Measurements from ENCODE around the gene BCAP29.

Gene BCAP29, protein sequence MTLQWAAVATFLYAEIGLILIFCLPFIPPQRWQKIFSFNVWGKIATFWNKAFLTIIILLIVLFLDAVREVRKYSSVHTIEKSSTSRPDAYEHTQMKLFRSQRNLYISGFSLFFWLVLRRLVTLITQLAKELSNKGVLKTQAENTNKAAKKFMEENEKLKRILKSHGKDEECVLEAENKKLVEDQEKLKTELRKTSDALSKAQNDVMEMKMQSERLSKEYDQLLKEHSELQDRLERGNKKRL

DNA sequence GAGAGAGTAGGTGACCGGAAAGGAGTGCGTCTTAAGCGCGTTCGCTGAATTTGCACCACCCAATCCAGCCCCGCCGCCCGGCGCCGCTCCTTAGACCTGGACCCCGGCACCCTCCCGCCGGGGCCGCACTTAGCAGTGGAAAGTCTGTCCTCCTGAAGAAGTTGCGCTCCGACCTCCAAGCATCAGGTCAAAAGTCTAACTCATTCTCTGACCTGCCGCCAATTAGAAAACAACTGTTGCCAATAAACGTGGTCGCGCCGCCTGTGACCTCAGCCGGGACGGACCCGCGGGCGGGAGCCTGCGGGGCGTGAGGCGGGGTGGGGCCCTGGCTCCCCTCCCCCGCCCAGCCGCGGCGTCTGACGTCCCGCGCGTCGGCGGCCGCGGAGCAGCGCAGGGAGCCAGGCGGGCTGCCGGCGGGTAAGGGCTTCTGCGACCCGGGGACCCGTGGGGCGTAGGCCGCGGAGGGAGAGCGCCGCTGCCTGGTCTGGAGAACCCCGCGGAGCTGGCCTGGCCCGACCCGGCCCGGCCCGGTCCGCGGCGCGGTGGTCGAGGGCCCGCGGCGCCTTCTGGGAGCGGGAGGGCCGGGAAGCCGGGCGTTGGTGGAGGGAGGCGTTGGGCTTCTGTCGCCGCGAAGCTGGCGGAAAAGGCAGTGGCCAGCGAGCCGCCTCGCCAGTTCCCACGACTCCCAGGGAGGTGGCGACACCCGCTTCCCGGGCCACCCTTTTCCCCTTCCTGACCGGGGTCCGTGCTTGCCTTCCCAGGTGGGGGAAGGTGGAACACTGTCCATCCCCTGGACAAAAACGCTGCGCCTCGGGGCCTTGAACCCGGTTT lies at the start of gene BCAP29:
Gene BCAP29, plus strand, starts transcription at position 362 of the 831 bp plus-strand sequence. CDS start 527 bp downstream, outside the sequence.
- peak; percentile 70 to 98 (median 93) for DNase-seq

DNA sequence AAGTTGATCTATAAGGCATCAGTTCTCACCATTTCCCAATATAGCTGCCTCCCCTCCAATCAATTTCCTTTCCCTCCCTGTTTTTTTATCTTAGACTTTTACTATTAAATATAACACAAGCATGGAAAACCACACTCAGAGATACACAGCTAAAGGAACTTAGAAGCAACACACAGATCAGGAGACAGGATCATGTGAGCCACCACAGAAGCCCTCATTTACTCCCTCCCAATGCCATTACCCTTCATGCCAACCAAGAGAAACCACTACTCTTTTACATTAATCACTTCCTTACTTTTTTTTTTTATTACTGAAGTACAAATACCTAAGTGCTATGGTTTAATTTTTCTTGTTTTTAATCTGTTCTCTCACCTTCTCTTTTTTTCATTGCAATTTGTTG lies 49.3 kb upstream of the BCAP29 start:
- DNase-seq, result no peak

DNA sequence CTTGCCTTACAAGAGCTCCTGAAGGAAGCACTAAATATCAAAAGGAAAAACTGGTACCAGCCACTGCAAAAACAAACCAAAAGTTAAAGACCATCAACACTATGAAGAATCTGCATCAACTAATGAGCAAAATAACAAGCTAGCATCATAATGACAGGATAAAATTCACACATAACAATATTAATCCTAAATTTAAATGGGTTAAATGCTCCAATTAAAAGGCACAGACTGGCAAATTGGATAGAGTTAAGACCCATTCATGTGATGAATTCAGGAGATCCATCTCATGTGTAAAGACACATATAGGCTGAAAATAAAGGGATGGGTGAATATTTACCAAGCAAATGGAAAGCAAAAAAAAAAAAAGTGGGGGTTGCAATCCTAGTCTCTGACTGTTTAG lies 45.9 kb upstream of the BCAP29 start:
- DNase-seq, result no peak

DNA sequence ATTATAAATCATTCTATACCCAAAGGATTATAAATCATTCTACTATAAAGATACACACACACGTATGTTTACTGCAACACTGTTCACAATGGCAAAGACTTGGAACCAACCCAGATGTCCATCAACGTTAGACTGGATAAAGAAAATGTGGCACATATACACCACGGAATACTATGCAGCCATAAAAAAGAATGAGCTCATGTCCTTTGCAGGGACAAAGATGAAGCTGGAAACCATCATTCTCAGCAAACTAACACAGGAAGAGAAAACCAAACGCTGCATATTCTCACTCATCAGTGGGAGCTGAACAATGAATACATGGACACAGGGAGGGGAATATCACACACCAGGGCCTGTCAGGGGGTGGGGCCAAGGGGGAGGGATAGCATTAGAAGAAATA lies 42.8 kb upstream of the BCAP29 start:
- DNase-seq, result peak in 1 of 3 experiments; percentile 52

DNA sequence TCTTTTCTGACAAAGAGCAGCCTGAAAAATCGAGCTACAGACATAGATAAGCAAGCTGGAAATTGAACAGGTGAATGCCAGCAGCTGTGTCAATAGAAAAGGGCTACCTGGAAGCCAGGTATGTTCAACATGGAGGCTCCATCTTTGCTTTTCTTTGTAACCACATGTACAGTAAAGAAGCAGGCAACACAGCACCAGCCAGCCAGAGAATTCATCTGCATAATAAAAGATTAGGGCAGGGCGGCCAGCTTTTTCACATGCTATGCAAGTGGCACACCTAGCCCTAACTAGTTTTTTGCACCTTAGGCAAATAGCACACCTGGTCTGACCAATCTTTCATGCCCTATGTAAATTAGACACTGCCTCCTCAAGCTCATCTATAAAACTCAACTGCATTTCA lies 42.0 kb upstream of the BCAP29 start:
- DNase-seq, result peak; percentile 53 to 93 (median 74)

DNA sequence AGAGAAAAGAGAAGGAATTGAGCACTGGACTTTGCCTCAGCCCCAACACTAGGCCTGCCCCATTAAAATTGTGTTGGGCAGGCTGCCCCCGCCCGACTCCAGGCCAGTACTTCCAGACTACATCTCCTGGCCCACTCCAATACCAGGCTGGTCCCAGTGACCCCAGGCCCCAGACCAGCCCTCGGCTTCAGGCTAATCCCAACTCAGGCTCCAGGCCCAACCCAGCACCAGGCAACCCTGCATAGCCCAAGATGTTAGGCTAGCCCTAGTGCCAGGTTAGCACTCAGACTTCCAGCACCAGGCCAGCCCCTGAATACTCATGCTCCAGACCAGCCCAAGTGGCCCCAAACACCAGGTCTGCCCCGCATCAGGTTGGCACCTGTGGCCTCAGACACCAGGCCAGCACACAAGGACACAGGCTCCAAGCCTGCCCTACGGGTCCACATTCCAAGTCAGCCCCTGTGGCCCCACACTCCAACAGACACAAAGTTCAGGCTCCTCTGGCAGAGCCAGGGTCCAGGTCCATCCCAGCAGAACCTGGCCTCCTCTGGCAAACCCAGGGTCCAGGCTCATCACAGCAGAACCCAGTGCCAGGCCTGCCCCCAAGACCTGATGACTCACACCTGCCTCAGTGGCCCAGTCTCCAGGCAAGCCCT lies 36.6 kb upstream of the BCAP29 start:
- no peak for DNase-seq

DNA sequence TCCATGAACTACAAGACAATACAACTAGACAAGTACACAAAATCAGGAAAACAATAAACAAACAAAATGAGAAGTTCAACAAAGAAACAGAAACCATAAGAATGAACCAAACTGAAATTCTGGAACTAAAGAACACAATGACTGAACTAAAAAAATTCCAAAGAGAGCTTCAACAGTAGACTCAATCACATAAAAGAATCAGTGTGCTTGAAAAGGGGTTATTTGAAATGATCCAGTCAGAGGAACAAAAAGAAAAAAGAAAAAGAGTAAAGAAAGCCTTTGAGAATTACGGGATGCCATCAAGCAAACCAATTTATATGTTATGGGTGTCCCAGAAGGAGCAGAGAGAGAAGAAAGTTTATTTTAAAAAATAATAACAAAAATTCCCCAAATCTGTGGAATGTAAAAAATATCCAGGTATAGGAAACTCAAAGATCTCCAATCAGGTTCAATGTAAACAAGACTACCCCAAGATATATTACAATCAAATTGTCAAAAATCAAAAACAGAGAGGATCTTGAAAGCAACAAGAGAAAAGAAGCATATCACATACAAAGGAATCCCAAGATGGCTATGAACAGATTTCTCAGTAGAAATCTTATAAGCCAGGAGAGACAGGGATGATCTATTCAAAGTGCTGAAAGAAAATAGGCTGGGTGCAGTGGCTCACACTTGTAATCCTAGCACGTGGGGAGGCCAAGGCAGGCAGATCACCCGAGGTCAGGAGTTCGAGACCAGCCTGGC lies 35.0 kb upstream of the BCAP29 start:
- DNase-seq, result no peak

DNA sequence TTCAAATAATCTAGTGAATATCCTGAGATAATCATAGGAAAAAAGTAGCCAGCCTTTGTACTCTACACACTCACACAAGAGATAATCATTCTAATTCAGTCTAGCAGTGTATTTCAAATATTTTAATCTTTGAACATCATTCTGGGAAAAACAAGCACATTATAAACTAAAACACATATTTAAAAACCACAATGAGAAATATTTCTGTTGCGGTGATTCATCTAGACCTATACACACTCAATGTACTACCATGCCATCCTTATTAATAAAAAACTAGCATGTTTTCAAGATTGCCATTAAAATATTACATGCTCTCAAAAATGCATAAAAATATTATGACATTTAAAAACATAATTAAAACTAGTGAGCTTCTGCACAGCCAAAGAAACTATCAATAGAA lies 28.1 kb upstream of the BCAP29 start:
- no peak for DNase-seq

DNA sequence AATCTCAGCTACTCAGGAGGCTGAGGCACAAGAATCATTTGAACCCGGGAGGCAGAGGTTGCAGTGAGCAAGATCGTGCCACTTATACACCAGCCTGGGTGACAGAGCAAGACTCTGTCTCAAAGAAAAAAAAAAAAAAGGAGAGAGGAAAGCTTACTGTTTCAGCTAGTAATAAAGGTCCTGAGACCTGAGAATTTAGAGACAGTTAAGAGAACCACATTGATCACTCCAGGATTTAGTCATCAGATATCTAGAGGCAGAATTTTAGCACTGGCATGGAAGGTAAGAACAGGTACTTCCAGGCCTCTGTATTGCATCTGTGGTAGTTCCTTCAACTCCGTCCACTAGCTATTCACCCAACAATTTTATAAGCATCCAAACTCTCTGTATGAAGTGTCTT lies 24.2 kb upstream of the BCAP29 start:
- DNase-seq, result no peak

DNA sequence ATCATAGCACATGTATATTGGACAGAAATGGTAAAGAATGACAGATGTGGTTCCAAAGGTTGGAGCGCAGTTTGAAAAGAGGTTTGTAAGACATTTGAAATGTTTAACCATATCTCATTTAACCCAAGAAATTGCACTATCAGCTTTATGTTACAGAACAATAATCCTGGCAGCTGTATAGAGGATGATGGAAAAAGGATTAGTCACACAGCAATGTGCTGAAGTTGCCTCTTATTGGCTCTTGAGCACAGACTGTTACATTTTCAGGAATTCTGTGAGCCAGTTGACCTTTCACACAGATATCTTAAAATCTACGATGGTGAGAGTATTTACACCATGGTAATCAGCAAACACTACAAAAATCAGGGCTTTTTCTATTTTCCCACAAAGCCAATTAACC lies 20.2 kb upstream of the BCAP29 start:
- DNase-seq, result no peak

DNA sequence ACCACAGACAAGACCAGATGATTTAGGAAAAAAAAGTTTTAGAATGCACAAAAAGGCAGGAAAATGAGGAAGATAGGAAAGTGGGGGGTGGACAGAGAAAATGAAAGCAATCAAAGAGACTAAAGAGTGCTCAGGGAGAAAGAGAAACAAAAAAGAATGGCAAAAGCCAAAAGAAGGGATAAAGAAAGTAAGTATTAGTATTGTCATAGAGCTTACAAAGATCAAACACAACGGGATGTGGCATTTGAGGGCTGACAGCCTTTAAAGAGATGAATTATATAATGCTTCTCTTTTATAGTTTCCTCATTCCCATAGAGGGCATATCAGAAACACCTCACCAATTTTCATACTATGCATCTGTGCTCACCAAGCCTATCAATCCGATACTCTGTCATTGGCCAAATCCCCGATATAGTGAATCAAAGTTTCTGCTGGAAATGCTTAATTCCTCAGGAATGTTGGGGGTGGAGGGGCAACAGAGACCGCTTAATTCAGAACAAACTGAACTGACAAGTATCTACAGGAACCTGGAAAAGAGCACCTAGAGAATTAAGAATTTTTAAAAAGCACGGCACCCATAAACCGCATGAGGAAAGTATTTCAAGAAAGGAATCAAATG lies 19.0 kb upstream of the BCAP29 start:
- DNase-seq, result no peak

DNA sequence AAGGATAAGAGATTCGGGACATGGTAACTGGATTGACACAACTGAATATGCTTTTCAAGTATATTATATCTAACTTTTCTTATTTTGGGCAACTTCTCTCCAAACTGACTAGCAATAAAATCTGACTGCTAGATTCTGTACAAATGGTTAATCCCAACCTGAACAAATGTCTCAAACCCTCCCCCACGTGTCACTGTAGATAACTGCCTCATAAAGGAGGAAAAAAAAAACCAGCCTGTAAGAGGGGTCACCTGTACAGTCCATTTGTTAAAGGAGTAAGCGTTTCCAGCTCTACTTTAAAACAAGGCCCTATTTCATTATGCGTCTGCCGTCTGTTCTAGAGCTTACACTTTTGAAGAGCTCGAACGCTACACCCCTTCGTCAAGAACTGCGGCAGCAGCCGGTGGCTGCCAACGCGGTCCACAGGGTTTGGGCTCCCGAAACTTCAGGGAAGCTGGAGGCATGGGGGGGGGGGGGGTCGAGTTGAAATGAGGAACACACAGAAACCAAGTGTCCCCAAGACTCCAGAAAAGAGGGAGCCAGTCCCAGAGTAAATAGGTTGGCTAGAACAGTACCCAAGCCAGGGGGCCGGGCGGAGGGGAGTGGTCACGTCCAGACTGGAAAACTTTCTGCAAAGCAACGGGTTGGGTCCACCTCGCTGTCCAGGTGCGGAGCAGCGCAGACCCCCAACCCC lies 16.8 kb upstream of the BCAP29 start:
- peak in 2 of 3 experiments; percentile 28 to 91 for DNase-seq

DNA sequence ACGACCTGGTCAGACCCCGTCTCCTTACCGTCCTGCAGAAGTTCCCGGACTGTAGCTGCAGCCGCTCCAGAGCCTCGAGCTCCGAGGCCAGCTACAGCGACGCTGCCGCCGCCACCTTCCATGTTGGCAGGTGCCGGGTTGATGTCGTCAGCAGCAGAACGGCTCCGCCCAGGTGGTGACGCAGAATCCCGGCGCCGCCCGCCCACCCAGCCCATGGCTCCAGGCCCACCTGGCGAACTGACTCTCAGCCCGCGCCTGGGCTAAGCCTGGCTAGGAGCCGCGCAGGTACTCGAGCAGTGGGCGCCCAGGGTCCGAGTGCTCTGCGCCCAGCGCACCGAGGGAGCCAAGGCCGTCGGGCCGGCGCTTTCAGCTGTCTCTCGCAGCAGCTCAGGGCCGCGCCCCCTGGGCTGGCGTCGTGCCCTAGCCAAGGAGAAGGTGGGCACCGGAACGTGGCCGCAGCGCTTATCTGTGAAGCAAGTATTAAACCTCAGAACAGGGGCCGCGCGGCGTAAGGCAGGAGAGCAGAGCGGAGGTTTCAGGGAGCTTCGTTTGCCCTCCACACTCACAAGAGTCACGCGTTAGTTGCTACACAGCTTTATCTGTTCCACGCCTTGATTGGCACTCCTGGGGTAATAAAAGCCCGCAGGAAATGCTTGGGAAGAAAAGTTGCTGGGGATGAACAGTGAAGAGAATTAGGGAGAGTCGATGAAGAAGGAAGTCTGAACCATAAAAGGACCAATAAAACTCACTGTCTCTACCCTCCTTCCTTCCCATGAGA lies 16.1 kb upstream of the BCAP29 start, which contains the start of the genes COG5 and DUS4L:
Gene COG5, minus strand, starts transcription at position 146 of the 778 bp plus-strand sequence. Its CDS starts 24 bp downstream, at position 122.
Gene DUS4L, plus strand, starts transcription at position 197 of the 778 bp plus-strand sequence. CDS start 3,100 bp downstream, outside the sequence.
- DNase-seq, result peak; percentile 89 to 94 (median 93)

DNA sequence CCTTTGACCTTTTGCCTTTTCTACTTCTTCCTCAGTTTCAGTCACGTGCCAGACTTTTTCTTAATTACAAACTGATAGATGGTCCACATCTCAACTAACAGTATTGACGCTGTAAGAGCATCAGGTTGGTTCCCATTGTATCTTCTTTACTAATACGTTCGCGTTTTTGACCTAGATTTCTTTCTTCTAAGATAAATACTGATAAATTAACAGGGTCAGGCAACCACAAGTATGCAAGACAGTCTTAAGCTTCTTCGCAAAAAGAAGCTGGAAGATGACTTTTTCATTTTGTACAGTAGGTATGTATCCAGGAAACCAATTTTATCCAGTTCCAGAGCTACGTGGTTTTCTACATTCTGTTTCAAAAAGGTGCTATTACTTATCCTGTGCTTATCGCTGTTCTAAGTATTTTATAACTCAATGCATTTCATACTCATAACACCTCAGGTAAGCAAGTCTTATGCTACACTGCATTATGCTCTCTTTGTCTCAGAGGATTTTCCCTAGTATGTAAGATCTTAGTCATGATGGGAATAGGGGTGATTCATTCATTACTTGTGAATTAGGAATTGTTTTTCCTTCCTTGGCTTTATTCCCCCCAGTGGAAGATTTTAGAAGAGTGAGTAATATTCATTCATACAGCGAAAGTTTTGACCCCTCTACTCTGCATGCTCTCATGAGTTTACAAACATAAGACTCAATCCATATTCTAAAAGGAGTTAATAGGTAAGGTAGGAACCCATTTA lies 15.3 kb upstream of the BCAP29 start:
- no peak for DNase-seq

DNA sequence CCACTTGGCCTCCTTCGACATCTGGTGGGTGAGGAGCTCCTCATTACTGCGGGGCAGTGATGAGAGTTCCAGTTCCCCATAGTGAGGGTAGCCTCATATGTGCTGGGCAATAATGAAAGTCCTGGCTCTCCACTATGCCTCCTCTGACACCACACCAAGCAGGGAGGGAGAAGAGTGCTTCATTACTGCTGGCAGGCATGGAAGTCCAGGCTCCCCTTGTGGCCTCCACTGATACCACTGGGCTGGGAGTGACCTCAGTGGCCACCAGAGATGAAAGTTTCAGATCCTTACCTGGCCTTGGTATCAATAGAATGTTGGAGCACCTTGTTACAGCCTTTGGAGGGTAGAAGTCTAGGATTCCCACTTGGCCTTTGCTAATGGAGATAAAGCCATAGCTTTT lies 9.7 kb upstream of the BCAP29 start:
- DNase-seq, result no peak

DNA sequence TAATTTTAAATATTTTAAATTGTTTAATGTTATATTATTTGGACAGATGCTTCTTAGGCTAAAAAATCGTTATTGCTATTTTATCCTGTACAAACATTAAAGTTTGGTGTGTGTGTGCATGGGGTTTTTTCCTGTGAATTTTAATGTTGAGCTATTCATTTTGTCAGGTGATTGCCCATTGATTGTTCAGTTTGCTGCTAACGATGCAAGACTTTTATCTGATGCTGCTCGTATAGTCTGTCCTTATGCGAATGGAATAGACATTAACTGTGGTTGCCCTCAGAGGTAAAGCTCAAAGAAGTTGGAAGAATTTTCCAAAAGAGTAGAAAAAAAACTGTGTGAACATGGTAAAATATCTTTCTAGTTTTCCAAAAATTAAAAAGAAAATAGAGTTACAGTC lies 6.5 kb upstream of the BCAP29 start:
- DNase-seq, result no peak

DNA sequence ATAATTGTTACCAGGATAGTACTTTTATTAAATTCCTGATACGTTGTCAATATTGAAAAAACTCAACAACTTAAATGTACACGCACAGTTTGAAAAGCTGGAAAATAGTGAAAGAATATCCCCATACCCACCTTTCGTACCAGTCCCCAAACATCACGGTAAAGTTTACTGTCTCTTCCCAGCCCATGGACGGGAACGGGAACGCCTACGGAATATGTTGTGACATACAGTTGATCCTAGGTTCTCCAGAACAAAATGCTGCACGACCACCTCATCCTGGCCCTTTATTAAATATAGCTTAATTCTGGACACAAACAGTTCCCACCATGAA lies 527 bp upstream of the BCAP29 start:
- no peak for DNase-seq

DNA sequence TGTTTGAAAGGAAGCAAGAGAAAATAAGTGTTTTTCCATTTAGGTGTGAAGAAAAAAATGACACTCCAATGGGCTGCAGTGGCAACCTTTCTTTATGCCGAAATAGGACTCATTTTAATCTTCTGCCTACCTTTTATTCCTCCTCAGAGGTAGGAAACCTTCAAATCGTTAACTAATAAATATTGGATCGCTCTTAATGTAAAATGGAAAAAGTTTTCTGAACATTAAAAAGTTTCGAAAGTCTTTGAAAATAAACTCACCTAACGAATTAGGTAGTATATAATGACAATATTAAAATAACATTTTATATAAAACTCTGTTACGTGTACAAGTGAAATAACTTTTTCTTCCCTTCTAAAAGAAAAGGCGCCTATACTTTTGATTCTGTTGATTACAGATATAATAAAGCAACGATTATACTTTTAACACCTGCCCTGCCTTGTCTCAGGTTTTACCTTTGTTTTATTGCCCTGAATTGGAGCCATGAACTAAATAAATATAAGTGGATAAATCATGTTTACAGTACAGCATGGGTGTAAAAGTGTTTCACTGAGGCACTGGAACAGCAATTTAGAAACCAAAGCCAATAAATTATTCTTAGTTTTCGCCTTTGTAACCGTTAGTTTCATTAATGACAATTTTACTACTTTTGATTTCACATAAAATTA lies 804 bp downstream of the BCAP29 start:
- DNase-seq, result peak in 1 of 3 experiments; percentile 46

DNA sequence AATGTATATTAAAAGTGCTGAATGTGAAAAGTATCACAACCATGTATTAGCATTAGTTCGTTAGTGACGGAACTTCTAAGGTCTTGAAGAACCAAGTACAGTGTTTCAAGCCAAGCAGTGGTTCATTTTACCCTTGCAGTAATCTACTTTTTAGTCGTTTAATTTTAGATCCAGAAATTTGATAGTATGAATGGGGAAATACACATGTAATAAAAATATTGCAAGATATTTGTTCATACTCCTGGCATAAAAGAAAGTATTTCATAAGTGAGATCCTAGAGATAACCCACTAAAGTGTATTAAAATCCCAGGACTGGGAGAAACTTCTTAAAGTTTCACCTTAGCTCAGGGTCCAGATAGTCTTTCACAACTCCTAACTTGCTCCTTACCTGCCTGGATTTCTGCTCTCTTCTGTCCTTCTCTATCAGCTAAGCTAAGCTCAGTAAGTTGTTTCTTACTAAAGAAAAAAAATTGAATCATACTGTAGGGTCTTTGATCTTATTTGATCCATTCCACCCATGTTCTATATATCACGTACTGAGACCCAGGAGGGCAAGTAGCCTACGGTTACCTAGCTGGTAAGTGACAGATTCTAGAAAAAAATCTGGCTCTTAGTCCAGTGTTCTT lies 1.5 kb downstream of the BCAP29 start:
- no peak for DNase-seq
